H1 (cell line): ENCODE results near the gene ANKRD66. TPM values are rescaled to one million over a fixed set of nuclear protein-coding genes. Genes with fewer than 3 reads are reported as not detected.

Experiments used
- BACH1 ChIP-seq: IDR thresholded peaks from 2 replicates; pipeline ENCODE4 v1.6.1; 2012; ENCODE audit warnings: low read length, improper control_type of control experiment
- RXRA ChIP-seq: IDR thresholded peaks from 2 replicates; pipeline ENCODE4 v1.6.1; 2011; ENCODE audit warnings: low read depth, mild to moderate bottlenecking, low read length, moderate library complexity; ENCODE audit not compliant: insufficient read depth
- polyA plus RNA-seq, 7 experiments: library from polyadenylated mRNA; depleted of rRNA in 3 of 7; stranded (reverse) in 5 of 7; unstranded in 2 of 7; fragments of >200 nt in 5 of 7; fragments of 200-250 nt in 2 of 7; gene quantifications; 1 replicate in 5 of 7; 2 replicates in 1 of 7; 4 replicates in 1 of 7; pipeline versions ENCODE4 v1.2.1 to v1.2.3, GENCODE V29; 2011 to 2013; ENCODE audit warnings: missing spikeins in 2 of 7, mixed read lengths in 2 of 7
- total RNA-seq: library from RNA; stranded (reverse); fragmentation: NEBNext Ultra II Directional; extraction: Animal tissue kit (Norgen Biotek cat#: 25700); gene quantifications from 2 replicates; pipeline ENCODE4 v1.2.1, GENCODE V29; 2021
- TF ChIP-seq, protein P1 (sequence below): fragments of 300-600 bp; sonication (generic); IDR thresholded peaks from 2 replicates; pipeline ENCODE4 v1.7.1; 2012; ENCODE audit warnings: low read length, moderate library complexity, mild to moderate bottlenecking, inconsistent platforms; ENCODE audit not compliant: insufficient replicate concordance
- TF ChIP-seq, protein P2 (sequence below), 3 experiments: IDR thresholded peaks; 1 replicate in 2 of 3; 2 replicates in 1 of 3; pipeline versions ENCODE4 v1.5.1 to v1.6.1; 2011; ENCODE audit warnings: low read length in 3 of 3, mild to moderate bottlenecking in 3 of 3, inconsistent platforms in 2 of 3, low read depth in 1 of 3, moderate library complexity in 1 of 3; ENCODE audit not compliant: insufficient read depth in 1 of 3; ENCODE audit errors: control extremely low read depth in 1 of 3
- TF ChIP-seq, protein P3 (sequence below): IDR thresholded peaks from 2 replicates; pipeline ENCODE4 v1.6.1; 2011; ENCODE audit warnings: low read depth, mild to moderate bottlenecking, low read length; ENCODE audit not compliant: insufficient read depth

The ANKRD66 gene
- total and polyA plus RNA-seq, 2 of the 8 experiments (the other 6 are each of a cell fraction or from before 2014, with no cell fraction given): 0.05 TPM; not detected in 1

DNA sequence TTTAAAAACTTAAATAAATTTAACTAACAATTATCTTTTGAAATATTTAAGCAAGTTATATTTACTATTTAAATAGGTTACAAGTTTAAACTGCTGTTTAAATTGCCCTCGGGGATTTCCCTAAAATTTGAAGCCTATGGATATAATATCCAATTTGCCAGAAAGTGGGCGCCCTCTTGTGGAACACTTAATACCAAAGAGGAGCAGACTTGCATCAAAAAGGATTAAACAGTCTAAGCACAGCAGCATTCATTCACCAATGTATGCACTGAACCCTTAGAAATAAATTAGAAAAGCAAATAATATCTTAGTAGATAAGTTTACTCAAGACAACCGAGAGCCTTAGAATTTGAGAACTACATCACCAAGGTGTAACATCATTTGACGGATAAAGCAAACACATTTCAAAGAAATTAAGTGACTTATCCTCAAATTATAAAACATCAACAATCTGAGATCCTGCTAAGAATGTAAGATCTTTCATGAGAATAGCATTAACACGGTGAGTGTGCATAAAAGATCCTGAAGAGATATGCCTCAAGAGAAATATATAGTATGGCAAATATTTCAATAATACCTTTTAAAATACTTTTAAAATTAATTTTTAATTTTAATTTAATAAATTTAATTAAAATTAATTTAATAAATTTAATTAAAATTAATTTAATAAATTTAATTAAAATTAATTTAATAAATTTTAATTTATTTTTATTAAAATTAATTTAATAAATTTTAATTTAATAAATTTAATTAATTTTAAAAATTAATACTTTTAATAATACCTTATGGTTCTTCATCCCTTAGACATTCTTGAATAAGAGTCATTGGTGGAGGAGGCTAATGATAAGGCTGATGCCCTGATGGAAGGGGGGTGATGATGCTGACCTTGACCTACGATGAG is 35.0 kb downstream of the ANKRD66 start (continued):
- TF ChIP-seq, protein P1, sequence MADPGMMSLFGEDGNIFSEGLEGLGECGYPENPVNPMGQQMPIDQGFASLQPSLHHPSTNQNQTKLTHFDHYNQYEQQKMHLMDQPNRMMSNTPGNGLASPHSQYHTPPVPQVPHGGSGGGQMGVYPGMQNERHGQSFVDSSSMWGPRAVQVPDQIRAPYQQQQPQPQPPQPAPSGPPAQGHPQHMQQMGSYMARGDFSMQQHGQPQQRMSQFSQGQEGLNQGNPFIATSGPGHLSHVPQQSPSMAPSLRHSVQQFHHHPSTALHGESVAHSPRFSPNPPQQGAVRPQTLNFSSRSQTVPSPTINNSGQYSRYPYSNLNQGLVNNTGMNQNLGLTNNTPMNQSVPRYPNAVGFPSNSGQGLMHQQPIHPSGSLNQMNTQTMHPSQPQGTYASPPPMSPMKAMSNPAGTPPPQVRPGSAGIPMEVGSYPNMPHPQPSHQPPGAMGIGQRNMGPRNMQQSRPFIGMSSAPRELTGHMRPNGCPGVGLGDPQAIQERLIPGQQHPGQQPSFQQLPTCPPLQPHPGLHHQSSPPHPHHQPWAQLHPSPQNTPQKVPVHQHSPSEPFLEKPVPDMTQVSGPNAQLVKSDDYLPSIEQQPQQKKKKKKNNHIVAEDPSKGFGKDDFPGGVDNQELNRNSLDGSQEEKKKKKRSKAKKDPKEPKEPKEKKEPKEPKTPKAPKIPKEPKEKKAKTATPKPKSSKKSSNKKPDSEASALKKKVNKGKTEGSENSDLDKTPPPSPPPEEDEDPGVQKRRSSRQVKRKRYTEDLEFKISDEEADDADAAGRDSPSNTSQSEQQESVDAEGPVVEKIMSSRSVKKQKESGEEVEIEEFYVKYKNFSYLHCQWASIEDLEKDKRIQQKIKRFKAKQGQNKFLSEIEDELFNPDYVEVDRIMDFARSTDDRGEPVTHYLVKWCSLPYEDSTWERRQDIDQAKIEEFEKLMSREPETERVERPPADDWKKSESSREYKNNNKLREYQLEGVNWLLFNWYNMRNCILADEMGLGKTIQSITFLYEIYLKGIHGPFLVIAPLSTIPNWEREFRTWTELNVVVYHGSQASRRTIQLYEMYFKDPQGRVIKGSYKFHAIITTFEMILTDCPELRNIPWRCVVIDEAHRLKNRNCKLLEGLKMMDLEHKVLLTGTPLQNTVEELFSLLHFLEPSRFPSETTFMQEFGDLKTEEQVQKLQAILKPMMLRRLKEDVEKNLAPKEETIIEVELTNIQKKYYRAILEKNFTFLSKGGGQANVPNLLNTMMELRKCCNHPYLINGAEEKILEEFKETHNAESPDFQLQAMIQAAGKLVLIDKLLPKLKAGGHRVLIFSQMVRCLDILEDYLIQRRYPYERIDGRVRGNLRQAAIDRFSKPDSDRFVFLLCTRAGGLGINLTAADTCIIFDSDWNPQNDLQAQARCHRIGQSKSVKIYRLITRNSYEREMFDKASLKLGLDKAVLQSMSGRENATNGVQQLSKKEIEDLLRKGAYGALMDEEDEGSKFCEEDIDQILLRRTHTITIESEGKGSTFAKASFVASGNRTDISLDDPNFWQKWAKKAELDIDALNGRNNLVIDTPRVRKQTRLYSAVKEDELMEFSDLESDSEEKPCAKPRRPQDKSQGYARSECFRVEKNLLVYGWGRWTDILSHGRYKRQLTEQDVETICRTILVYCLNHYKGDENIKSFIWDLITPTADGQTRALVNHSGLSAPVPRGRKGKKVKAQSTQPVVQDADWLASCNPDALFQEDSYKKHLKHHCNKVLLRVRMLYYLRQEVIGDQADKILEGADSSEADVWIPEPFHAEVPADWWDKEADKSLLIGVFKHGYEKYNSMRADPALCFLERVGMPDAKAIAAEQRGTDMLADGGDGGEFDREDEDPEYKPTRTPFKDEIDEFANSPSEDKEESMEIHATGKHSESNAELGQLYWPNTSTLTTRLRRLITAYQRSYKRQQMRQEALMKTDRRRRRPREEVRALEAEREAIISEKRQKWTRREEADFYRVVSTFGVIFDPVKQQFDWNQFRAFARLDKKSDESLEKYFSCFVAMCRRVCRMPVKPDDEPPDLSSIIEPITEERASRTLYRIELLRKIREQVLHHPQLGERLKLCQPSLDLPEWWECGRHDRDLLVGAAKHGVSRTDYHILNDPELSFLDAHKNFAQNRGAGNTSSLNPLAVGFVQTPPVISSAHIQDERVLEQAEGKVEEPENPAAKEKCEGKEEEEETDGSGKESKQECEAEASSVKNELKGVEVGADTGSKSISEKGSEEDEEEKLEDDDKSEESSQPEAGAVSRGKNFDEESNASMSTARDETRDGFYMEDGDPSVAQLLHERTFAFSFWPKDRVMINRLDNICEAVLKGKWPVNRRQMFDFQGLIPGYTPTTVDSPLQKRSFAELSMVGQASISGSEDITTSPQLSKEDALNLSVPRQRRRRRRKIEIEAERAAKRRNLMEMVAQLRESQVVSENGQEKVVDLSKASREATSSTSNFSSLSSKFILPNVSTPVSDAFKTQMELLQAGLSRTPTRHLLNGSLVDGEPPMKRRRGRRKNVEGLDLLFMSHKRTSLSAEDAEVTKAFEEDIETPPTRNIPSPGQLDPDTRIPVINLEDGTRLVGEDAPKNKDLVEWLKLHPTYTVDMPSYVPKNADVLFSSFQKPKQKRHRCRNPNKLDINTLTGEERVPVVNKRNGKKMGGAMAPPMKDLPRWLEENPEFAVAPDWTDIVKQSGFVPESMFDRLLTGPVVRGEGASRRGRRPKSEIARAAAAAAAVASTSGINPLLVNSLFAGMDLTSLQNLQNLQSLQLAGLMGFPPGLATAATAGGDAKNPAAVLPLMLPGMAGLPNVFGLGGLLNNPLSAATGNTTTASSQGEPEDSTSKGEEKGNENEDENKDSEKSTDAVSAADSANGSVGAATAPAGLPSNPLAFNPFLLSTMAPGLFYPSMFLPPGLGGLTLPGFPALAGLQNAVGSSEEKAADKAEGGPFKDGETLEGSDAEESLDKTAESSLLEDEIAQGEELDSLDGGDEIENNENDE: peak; percentile 40
- TF ChIP-seq, protein P2, sequence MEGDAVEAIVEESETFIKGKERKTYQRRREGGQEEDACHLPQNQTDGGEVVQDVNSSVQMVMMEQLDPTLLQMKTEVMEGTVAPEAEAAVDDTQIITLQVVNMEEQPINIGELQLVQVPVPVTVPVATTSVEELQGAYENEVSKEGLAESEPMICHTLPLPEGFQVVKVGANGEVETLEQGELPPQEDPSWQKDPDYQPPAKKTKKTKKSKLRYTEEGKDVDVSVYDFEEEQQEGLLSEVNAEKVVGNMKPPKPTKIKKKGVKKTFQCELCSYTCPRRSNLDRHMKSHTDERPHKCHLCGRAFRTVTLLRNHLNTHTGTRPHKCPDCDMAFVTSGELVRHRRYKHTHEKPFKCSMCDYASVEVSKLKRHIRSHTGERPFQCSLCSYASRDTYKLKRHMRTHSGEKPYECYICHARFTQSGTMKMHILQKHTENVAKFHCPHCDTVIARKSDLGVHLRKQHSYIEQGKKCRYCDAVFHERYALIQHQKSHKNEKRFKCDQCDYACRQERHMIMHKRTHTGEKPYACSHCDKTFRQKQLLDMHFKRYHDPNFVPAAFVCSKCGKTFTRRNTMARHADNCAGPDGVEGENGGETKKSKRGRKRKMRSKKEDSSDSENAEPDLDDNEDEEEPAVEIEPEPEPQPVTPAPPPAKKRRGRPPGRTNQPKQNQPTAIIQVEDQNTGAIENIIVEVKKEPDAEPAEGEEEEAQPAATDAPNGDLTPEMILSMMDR (IDR thresholded peaks at IDR 0.05; ENCODE audit: control extremely low read depth in 1 of 3, insufficient read depth in 1 of 3, low read depth in 1 of 3, low read length in 3 of 3): peak in 2 of 3 experiments; percentile 59 to 71; a peak in 3 of 4 replicates
- TF ChIP-seq RXRA: no peak
- TF ChIP-seq, protein P3, sequence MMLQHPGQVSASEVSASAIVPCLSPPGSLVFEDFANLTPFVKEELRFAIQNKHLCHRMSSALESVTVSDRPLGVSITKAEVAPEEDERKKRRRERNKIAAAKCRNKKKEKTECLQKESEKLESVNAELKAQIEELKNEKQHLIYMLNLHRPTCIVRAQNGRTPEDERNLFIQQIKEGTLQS: no peak
- no peak for TF ChIP-seq BACH1
